Neuronal stem cell (in vitro differentiated cells): ENCODE results near the gene SPPL2C.

Experiments
- DNase-seq: peaks from one replicate; pipeline ENCODE4 v3.0.0-alpha.2; 2013; ENCODE audit warnings: low spot score
- H2AFZ ChIP-seq: one replicate; pipeline ENCODE4 v1.6.1; 2013; ENCODE audit warnings: mild to moderate bottlenecking, low read length, inconsistent platforms
- H2AK5ac ChIP-seq: 2 replicates; pipeline ENCODE4 v1.6.1; 2013; ENCODE audit warnings: low read depth, mild to moderate bottlenecking, inconsistent platforms, low read length, moderate library complexity, mixed read lengths
- H2BK120ac ChIP-seq: 2 replicates; pipeline ENCODE4 v1.6.1; 2013; ENCODE audit warnings: low read depth, mild to moderate bottlenecking, inconsistent platforms, low read length, moderate library complexity, mixed read lengths
- H2BK12ac ChIP-seq: one replicate; pipeline ENCODE4 v1.6.1; 2013; ENCODE audit warnings: low read length, inconsistent platforms
- H2BK15ac ChIP-seq: 2 replicates; pipeline ENCODE4 v1.6.1; 2013; ENCODE audit warnings: mild to moderate bottlenecking, low read length, inconsistent platforms, mixed read lengths
- H2BK5ac ChIP-seq: one replicate; pipeline ENCODE4 v1.6.1; 2013; ENCODE audit warnings: inconsistent platforms, mild to moderate bottlenecking, low read length, moderate library complexity
- H3K14ac ChIP-seq: one replicate; pipeline ENCODE4 v1.6.1; 2013; ENCODE audit warnings: low read length, inconsistent platforms
- H3K18ac ChIP-seq: 2 replicates; pipeline ENCODE4 v1.6.1; 2013; ENCODE audit warnings: low read length, inconsistent platforms
- H3K23ac ChIP-seq: 2 replicates; pipeline ENCODE4 v1.6.1; 2013; ENCODE audit warnings: low read depth, mild to moderate bottlenecking, mixed read lengths, low read length, inconsistent platforms; ENCODE audit not compliant: poor library complexity
- H3K27ac ChIP-seq: replicated peaks from 3 replicates; pipeline ENCODE4 v1.5.1; 2013; ENCODE audit warnings: low read length, inconsistent platforms
- H3K27me3 ChIP-seq, 3 experiments: 2 replicates each; pipeline ENCODE4 v1.6.1; 2013; ENCODE audit warnings: low read length in 3 of 3, mild to moderate bottlenecking in 2 of 3, inconsistent platforms in 1 of 3, low read depth in 1 of 3, mixed read lengths in 1 of 3, moderate library complexity in 1 of 3; ENCODE audit not compliant: control insufficient read depth in 3 of 3, insufficient read depth in 3 of 3
- H3K36me3 ChIP-seq, 2 donors: replicated peaks in 1 of 2; 2 replicates each; pipeline ENCODE4 v1.6.1; 2013; ENCODE audit warnings: low read length in 2 of 2; ENCODE audit not compliant: control insufficient read depth in 2 of 2, insufficient read depth in 2 of 2
- H3K4ac ChIP-seq: 2 replicates; pipeline ENCODE4 v1.6.1; 2013; ENCODE audit warnings: inconsistent platforms, mild to moderate bottlenecking, low read length, moderate library complexity
- H3K4me1 ChIP-seq, 2 donors: 1 replicate in 1 of 2; 2 replicates in 1 of 2; pipeline ENCODE4 v1.6.1; 2013; ENCODE audit warnings: low read length in 2 of 2, low read depth in 1 of 2; ENCODE audit not compliant: control insufficient read depth in 2 of 2, insufficient read depth in 1 of 2
- H3K4me2 ChIP-seq: one replicate; pipeline ENCODE4 v1.6.1; 2013; ENCODE audit warnings: mild to moderate bottlenecking, low read length, inconsistent platforms; ENCODE audit not compliant: insufficient read depth, poor library complexity, severe bottlenecking
- H3K4me3 ChIP-seq, 2 donors: 2 replicates each; pipeline ENCODE4 v1.5.1; 2013; ENCODE audit warnings: low read length in 2 of 2, mild to moderate bottlenecking in 2 of 2, inconsistent platforms in 1 of 2, moderate library complexity in 1 of 2
- H3K79me1 ChIP-seq: one replicate; pipeline ENCODE4 v1.6.1; 2013; ENCODE audit warnings: low read depth, mild to moderate bottlenecking, inconsistent platforms, low read length, moderate library complexity
- H3K9ac ChIP-seq: one replicate; pipeline ENCODE4 v1.6.1; 2013; ENCODE audit warnings: mild to moderate bottlenecking, low read depth, low read length, inconsistent platforms; ENCODE audit not compliant: poor library complexity
- H3K9me3 ChIP-seq, 2 donors: replicated peaks in 1 of 2; 2 replicates each; pipeline versions ENCODE3 to v1.6.1; 2013; ENCODE audit warnings: low read length in 2 of 2, mild to moderate bottlenecking in 2 of 2, inconsistent platforms in 1 of 2, low read depth in 1 of 2, mixed read lengths in 1 of 2, moderate library complexity in 1 of 2; ENCODE audit not compliant: control insufficient read depth in 2 of 2, insufficient read depth in 1 of 2
- H4K8ac ChIP-seq: one replicate; pipeline ENCODE4 v1.6.1; 2013; ENCODE audit warnings: low read depth, mild to moderate bottlenecking, inconsistent platforms, low read length, moderate library complexity
- H4K91ac ChIP-seq: one replicate; pipeline ENCODE4 v1.6.1; 2013; ENCODE audit warnings: low read length, low read depth, mild to moderate bottlenecking, inconsistent platforms; ENCODE audit not compliant: poor library complexity
- WGBS, 2 donors: extraction: QIAGEN DNeasy Blood & Tissue Kit; methylation state at CpG; one replicate each; pipeline ENCODE4 v1.1.7; 2013; ENCODE audit warnings: missing lambda C conversion rate in 2 of 2, mixed read lengths in 1 of 2; ENCODE audit not compliant: insufficient read length in 2 of 2, insufficient replicate concordance in 1 of 2; ENCODE audit errors: extremely low coverage in 2 of 2; 5-methylcytosine and 5-hydroxymethylcytosine counted together

SPPL2C gene

GRCh38 chr17:45847101-45847500 is 2.4 kb downstream of the SPPL2C start:
- no peaks in the 10 kb centered on the region for H3K4me1 ChIP-seq
- H3K9ac ChIP-seq = no peak overlapping the region
- no peak overlapping the region for H2AK5ac ChIP-seq
- H3K27ac ChIP-seq = no peak overlapping the region
- no peaks in the 10 kb centered on the region for H3K36me3 ChIP-seq
- WGBS, 2 donors = no CpG with 5 or more reads among the region's 4 CpGs
- H3K4ac ChIP-seq = no peak overlapping the region
- no peak overlapping the region for H2BK15ac ChIP-seq
- H3K9me3 ChIP-seq = no peaks in the 10 kb centered on the region
- no peak overlapping the region for H2BK12ac ChIP-seq
- no peak overlapping the region for H3K14ac ChIP-seq
- no peak overlapping the region for H2AFZ ChIP-seq
- H4K91ac ChIP-seq = no peak overlapping the region
- no peaks in the 10 kb centered on the region for H3K79me1 ChIP-seq
- no peak overlapping the region for H3K4me2 ChIP-seq
- H3K18ac ChIP-seq = no peak overlapping the region
- H3K4me3 ChIP-seq = no peak overlapping the region
- no peak overlapping the region for H3K23ac ChIP-seq
- no peak overlapping the region for H2BK120ac ChIP-seq
- no peak for DNase-seq
- H2BK5ac ChIP-seq = no peak overlapping the region
- no peaks in the 10 kb centered on the region for H3K27me3 ChIP-seq
- no peak overlapping the region for H4K8ac ChIP-seq

- no peak overlapping the region for H3K4me2 ChIP-seq
- H3K4me3 ChIP-seq = no peak overlapping the region
- H2BK12ac ChIP-seq = no peak overlapping the region
- no peak overlapping the region for H2BK5ac ChIP-seq
- H3K4ac ChIP-seq = no peak overlapping the region
- no peaks in the 10 kb centered on the region for H3K79me1 ChIP-seq
- H2AK5ac ChIP-seq = no peak overlapping the region
- no peak overlapping the region for H4K8ac ChIP-seq
- no peak overlapping the region for H3K23ac ChIP-seq
- no peak overlapping the region for H3K14ac ChIP-seq
- no peak overlapping the region for H3K9ac ChIP-seq
- H4K91ac ChIP-seq = no peak overlapping the region
- H3K18ac ChIP-seq = no peak overlapping the region
- H3K36me3 ChIP-seq = no peaks in the 10 kb centered on the region
- H2AFZ ChIP-seq = no peak overlapping the region
- DNase-seq = no peak
- WGBS, 2 donors = no CpG with 5 or more reads among the region's 5 CpGs
- no peaks in the 10 kb centered on the region for H3K9me3 ChIP-seq
- peaks cover 0 to 5% (median 0%) of the 10 kb centered on the region in 3 experiments for H3K27me3 ChIP-seq
- H3K27ac ChIP-seq = no peak overlapping the region
- no peak overlapping the region for H2BK120ac ChIP-seq
- no peaks in the 10 kb centered on the region for H3K4me1 ChIP-seq
- H2BK15ac ChIP-seq = no peak overlapping the region
These were observed 3.1 kb downstream of the SPPL2C start for GRCh38 chr17:45847747-45848146.

GRCh38 chr17:45848405-45848804 is 3.7 kb downstream of the SPPL2C start:
- Histone ChIP-seq H3K4ac (no peak overlapping the region), H3K9me3 (no peaks in the 10 kb centered on the region), H3K36me3 (no peaks in the 10 kb centered on the region), H2AK5ac (no peak overlapping the region), H3K27me3 (peaks cover 0 to 5% (median 0%) of the 10 kb centered on the region in 3 experiments), H3K18ac (no peak overlapping the region), H3K9ac (no peak overlapping the region), H4K8ac (no peak overlapping the region), H3K4me1 (no peaks in the 10 kb centered on the region), H2BK12ac (no peak overlapping the region), H3K23ac (no peak overlapping the region), H3K27ac (no peak overlapping the region), H2BK15ac (no peak overlapping the region), H2AFZ (no peak overlapping the region), H3K79me1 (no peaks in the 10 kb centered on the region), H2BK5ac (no peak overlapping the region), H3K4me3 (no peak overlapping the region), H3K4me2 (no peak overlapping the region), H2BK120ac (no peak overlapping the region), H3K14ac (no peak overlapping the region), H4K91ac (no peak overlapping the region)
- no CpG with 5 or more reads among the region's 9 CpGs for WGBS, 2 donors
- DNase-seq = no peak

- Histone ChIP-seq H4K8ac (no peak overlapping the region), H2BK12ac (no peak overlapping the region), H3K4me1 (no peaks in the 10 kb centered on the region), H2AK5ac (peak overlapping the region; percentile 18), H3K27ac (no peak overlapping the region), H4K91ac (no peak overlapping the region), H3K14ac (no peak overlapping the region), H2BK120ac (no peak overlapping the region), H3K23ac (no peak overlapping the region), H3K18ac (no peak overlapping the region), H3K9ac (peak overlapping the region; percentile 7), H3K79me1 (no peaks in the 10 kb centered on the region), H3K4ac (no peak overlapping the region), H3K4me3 (no peak overlapping the region), H3K36me3 (no peaks in the 10 kb centered on the region), H2BK15ac (no peak overlapping the region), H2AFZ (no peak overlapping the region), H2BK5ac (no peak overlapping the region), H3K27me3 (peaks cover 0 to 5% (median 0%) of the 10 kb centered on the region in 3 experiments), H3K9me3 (no peaks in the 10 kb centered on the region), H3K4me2 (no peak overlapping the region)
- no peak for DNase-seq
- WGBS, 2 donors = no CpG with 5 or more reads among the region's 15 CpGs
These were observed 4.3 kb downstream of the SPPL2C start for GRCh38 chr17:45848868-45849535.
